ENCODE measurements around the gene CEBPG.

GRCh38 chr19:33373453-33374235 is at the start of gene CEBPG:
- TF ChIP-seq CTCF (conservative IDR thresholded peaks at IDR 0.05 in 1 of 2, IDR thresholded peaks at IDR 0.05 in 1 of 2; ENCODE audit: extremely low read depth in 1 of 2, insufficient read depth in 1 of 2, low read depth in 1 of 2, low read length in 2 of 2): no peak
- no peak for TF ChIP-seq EZH2 (IDR thresholded peaks at IDR 0.05; ENCODE audit: borderline replicate concordance, low read length)
